ENCODE data around the gene SPECC1L. TPM values are rescaled to one million over a fixed set of nuclear protein-coding genes. Genes with fewer than 3 reads are reported as not detected.

The SPECC1L gene
- total RNA-seq, 1 donor from 2014 or later: 29.9 TPM

- Histone ChIP-seq H3K4me3 (ENCODE audit: low read depth, low read length) (no peak overlapping the region), H3K36me3 (ENCODE audit: control insufficient read depth, insufficient read depth, low read length) (no peaks in the 10 kb centered on the region), H3K27me3 (ENCODE audit: control insufficient read depth, insufficient read depth, low read length) (no peaks in the 10 kb centered on the region)
- DNase-seq (ENCODE audit: low read depth): no peak
- TF ChIP-seq, protein P1, sequence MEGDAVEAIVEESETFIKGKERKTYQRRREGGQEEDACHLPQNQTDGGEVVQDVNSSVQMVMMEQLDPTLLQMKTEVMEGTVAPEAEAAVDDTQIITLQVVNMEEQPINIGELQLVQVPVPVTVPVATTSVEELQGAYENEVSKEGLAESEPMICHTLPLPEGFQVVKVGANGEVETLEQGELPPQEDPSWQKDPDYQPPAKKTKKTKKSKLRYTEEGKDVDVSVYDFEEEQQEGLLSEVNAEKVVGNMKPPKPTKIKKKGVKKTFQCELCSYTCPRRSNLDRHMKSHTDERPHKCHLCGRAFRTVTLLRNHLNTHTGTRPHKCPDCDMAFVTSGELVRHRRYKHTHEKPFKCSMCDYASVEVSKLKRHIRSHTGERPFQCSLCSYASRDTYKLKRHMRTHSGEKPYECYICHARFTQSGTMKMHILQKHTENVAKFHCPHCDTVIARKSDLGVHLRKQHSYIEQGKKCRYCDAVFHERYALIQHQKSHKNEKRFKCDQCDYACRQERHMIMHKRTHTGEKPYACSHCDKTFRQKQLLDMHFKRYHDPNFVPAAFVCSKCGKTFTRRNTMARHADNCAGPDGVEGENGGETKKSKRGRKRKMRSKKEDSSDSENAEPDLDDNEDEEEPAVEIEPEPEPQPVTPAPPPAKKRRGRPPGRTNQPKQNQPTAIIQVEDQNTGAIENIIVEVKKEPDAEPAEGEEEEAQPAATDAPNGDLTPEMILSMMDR (IDR thresholded peaks at IDR 0.05; ENCODE audit: insufficient read depth, low read length, poor library complexity, severe bottlenecking): no peak
These were observed 174.3 kb downstream of the SPECC1L start for GRCh38 chr22:24444729-24445466.

- Histone ChIP-seq H3K36me3 (ENCODE audit: control insufficient read depth, insufficient read depth, low read length) (no peaks in the 10 kb centered on the region), H3K27me3 (ENCODE audit: control insufficient read depth, insufficient read depth, low read length) (no peaks in the 10 kb centered on the region), H3K4me3 (ENCODE audit: low read depth, low read length) (no peak overlapping the region)
- DNase-seq (ENCODE audit: low read depth): no peak
- TF ChIP-seq, protein P1 (IDR thresholded peaks at IDR 0.05; ENCODE audit: insufficient read depth, low read length, poor library complexity, severe bottlenecking): no peak
These were observed 175.0 kb downstream of the SPECC1L start for GRCh38 chr22:24445481-24446259.

GRCh38 chr22:24446260-24446611 is 175.6 kb downstream of the SPECC1L start:
- no peaks in the 10 kb centered on the region for H3K27me3 ChIP-seq (ENCODE audit: control insufficient read depth, insufficient read depth, low read length)
- DNase-seq (ENCODE audit: low read depth): no peak
- H3K36me3 ChIP-seq (ENCODE audit: control insufficient read depth, insufficient read depth, low read length): no peaks in the 10 kb centered on the region
- TF ChIP-seq, protein P1 (IDR thresholded peaks at IDR 0.05; ENCODE audit: insufficient read depth, low read length, poor library complexity, severe bottlenecking): no peak
- no peak overlapping the region for H3K4me3 ChIP-seq (ENCODE audit: low read depth, low read length)

DNA sequence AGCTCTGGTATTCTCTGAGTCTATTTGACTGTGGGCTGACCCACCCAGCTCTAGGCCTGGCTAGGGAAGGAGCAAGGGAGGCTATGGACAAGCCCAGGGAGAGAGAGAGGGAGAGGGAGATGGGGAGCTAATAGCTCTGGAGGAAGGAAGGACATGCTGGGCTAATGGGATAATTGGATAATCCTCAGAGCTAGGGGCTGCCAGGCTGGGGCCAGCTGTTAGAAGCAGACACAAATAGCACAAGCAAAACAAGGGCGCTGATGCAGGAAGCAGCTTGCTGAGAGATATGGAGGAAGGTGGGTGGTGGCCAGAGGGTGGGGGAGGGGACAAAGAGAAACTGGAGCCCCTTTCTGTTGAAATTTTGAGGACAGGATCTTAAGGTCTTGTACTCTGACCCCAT is 180.0 kb downstream of the SPECC1L start:
- Histone ChIP-seq H3K4me3 (ENCODE audit: low read depth, low read length) (no peak overlapping the region), H3K36me3 (ENCODE audit: control insufficient read depth, insufficient read depth, low read length) (no peaks in the 10 kb centered on the region), H3K27me3 (ENCODE audit: control insufficient read depth, insufficient read depth, low read length) (no peaks in the 10 kb centered on the region)
- no peak for DNase-seq (ENCODE audit: low read depth)
- TF ChIP-seq, protein P1 (IDR thresholded peaks at IDR 0.05; ENCODE audit: insufficient read depth, low read length, poor library complexity, severe bottlenecking): no peak

- H3K27me3 ChIP-seq (ENCODE audit: control insufficient read depth, insufficient read depth, low read length): no peaks in the 10 kb centered on the region
- no peaks in the 10 kb centered on the region for H3K36me3 ChIP-seq (ENCODE audit: control insufficient read depth, insufficient read depth, low read length)
- no peak overlapping the region for H3K4me3 ChIP-seq (ENCODE audit: low read depth, low read length)
- TF ChIP-seq, protein P1 (IDR thresholded peaks at IDR 0.05; ENCODE audit: insufficient read depth, low read length, poor library complexity, severe bottlenecking): no peak
- DNase-seq (ENCODE audit: low read depth): no peak
These were observed 180.5 kb downstream of the SPECC1L start for GRCh38 chr22:24451162-24451561.
